Dermis microvascular lymphatic vessel endothelial cell (primary cell): ENCODE data around the gene PYDC1. TPM values are rescaled to one million over a fixed set of nuclear protein-coding genes. Genes with fewer than 3 reads are reported as not detected.
"Not testable (repeated sequence)": the region's sequence is repeated elsewhere in the genome, so short reads cannot be mapped to it uniquely, and the experiment has no call there.

ENCODE experiments used
- DNase-seq, 2 donors: peaks; one replicate each; pipeline versions ENCODE4 v3.0.0 to v3.0.0-alpha.2; 2010; ENCODE audit warnings: low read depth in 2 of 2
- total RNA-seq: library from RNA; depleted of rRNA; stranded (reverse); fragments of >200 nt; gene quantifications from 2 replicates; pipeline ENCODE4 v1.2.1, GENCODE V29; 2014

PYDC1 gene
- total RNA-seq, 1 donor from 2014 or later, result not detected

DNA sequence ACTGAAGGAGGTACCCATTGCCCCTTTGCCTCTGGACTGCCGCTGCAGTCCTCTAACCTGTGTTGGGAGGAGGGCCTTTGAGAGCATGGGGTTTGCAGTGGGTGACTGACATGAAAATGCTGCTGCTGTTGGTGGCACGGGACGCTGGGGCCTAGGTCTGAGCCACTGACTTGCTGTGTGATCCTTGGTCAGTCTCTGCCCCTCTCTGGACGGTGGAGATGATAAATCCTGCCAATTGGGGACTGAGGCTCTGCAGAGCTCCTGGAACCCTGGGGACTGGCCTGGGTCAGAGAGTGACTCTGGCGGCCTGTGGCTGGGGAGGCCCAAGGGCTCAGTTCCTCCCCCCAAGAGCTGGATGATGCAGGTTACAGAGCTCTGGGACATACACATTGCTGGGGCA, 6.1 kb upstream of the PYDC1 start:
- DNase-seq, result no peak

DNA sequence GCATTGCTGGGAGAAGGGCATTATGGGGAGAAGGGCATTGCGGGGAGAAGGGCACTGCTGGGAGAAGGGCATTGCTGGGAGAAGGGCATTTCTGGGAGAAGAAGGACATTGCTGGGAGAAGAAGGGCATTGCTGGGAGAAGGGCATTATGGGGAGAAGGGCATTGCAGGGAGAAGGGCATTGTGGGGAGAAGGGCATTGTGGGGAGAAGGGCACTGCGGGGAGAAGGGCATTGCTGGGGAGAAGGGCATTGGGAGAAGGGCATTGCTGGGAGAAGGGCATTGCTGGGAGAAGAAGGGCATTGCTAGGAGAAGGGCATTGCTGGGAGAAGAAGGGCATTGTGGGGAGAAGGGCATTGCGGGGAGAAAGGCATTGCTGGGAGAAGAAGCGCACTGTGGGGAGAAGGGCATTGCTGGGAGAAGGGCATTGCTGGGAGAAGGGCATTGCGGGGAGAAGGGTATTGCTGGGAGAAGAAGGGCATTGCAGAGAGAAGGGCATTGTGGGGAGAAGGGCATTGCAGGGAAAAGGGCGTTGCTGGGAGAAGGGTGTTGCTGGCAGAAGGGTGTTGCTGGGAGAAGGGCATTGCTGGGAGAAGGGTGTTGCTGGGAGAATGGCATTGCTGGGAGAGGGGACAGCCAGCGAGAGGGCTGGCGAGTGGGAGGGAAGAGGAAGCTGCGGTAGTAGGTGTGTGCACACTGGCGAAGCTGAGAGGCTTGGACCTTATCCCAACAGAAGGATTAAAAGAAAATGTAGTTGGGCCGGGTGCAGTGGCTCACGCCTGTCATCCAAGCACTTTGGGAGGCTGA, 4.6 kb upstream of the PYDC1 start:
- DNase-seq, result no peak

DNA sequence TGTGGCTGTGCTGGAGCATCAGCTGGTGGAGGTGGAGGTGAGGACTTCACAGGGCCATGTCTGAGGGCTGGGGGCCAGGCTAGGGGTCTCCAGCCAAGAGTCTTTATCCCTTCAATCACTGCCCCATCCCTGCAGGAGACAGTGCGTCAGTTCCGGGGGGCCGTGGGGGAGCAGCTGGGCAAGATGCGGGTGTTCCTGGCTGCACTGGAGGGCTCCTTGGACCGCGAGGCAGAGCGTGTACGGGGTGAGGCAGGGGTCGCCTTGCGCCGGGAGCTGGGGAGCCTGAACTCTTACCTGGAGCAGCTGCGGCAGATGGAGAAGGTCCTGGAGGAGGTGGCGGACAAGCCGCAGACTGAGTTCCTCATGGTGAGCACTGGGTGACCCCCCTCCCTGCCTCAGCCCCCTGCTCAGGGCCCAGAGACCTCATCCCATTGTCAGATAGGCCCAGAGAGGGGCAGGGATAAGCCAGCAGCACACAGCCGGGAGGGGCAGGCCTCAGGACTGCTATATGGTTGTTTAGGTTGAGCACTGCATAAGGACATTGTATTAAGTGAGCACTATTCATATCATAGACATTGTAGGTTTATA, 2.3 kb upstream of the PYDC1 start:
- DNase-seq, result no peak

DNA sequence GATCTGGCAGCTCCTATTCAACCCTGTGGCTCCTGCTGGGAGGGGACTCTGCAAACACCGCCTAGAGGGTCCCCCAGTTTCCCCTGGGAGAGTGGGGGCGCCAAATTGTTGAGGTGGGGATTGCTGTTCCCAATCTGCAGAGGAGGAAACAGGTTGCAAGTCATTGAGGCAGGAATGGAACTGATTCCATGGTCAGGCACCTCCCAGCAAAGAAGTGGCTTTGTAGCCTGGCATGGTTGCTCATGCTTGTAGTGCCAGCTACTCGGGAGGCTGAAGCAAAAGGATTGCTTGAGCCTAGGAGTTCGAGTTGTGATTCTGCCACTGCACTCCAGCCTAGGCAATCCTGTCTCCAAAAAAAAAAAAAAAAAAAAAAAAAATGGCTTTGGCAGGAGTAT, 198 bp upstream of the PYDC1 start:
- DNase-seq, result no peak

DNA sequence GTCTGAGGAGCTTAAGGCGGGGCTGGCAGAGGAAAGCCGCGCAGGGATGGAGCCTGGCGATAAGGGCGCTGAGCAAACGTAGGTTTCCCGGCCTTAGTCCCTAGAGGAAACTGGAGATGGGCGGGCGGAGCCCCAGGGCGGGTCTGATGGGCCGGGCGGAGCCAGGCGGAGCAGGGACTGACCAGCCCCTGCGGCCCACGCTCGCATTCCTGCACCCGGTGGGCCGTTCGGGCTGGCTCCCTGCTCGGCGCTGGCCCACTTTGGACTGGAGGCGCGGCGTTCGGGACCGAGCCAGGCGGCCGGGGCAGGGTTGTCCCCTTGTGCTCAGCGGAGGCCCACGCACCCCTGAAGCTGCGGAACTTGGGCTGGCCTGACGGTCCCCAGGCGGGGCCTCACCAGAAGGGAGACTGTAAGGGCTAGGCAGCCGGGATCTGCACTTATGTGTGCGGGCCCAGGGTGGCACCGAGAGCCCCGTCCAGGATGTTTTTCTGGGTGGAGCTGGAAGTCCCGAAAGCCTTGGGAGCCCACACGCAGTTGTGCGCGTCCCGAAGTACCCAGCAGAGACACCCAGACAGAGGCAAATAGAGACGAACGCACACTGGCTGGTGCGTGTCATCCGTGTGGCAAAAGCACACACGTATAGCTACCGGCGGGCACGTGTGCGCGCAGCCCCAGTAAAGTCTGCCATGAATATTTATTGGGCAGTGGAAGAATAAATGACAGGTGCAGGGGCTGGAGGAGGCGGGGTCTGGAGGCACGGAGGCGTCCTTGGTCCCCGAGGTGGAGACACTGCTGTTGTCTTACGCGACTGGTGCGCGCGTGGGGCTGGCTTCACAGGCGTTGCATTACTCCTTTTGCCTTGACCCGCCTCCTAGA, 1.4 kb downstream of the PYDC1 start:
- DNase-seq, result peak in 1 of 2 donors; percentile 54

DNA sequence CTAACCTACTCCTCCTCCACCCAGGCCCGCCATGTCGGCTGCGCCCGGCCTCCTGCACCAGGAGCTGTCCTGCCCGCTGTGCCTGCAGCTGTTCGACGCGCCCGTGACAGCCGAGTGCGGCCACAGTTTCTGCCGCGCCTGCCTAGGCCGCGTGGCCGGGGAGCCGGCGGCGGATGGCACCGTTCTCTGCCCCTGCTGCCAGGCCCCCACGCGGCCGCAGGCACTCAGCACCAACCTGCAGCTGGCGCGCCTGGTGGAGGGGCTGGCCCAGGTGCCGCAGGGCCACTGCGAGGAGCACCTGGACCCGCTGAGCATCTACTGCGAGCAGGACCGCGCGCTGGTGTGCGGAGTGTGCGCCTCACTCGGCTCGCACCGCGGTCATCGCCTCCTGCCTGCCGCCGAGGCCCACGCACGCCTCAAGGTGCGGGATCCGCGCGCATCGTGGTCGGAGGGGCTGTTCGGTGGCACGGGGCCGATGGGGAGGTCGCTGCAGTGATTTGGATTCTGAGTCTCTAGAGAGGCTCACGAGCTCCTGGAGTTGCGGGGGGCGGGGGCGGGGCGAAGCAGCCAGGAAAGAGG, 2.1 kb downstream of the PYDC1 start:
- DNase-seq, result no peak

DNA sequence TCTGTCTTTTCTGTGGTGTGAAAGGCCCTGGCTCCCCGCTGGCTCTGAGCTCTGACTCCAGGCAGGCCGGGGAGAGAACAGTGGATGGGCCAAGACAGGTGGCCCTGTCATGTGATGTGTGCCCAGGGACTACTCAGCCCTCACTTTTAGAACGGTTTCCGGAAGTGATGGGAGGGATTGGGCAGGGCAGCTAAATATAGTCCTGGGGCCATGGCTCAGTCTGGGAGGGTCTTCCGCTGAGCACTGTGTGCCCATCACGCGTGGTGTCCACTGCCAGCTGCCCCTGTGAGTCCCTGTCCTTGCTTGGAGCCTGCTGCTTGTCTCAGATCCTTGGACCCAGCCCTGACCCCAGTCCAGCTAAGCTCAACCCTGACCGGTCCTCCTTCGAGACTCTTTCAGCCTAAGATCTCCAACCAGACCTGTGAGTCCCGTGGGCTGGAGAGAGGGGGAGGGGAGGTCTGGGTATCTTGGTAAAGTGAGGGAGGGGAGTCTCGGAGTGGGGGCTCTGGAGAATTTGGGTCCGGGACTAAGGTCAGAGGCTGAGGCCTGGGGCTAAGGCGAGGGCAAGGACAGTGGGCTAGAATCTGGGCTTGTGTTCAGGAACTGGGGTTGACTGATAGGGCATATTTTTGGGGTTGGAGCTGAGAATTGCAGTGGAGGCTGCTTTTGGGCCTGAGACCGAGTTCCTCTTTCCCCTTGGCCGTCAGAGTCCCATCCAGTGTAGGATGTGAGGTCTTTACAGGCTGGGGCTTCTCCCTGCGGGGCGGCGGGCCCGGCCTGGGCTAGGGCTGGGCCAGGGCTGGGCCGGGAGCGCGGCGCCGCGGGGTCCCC, 2.8 kb downstream of the PYDC1 start, which contains the start of gene TRIM72:
TSS of gene TRIM72 (plus strand) at position 243 of the 831 bp plus-strand sequence. CDS start 620 bp downstream, outside the sequence.
- no peak for DNase-seq

DNA sequence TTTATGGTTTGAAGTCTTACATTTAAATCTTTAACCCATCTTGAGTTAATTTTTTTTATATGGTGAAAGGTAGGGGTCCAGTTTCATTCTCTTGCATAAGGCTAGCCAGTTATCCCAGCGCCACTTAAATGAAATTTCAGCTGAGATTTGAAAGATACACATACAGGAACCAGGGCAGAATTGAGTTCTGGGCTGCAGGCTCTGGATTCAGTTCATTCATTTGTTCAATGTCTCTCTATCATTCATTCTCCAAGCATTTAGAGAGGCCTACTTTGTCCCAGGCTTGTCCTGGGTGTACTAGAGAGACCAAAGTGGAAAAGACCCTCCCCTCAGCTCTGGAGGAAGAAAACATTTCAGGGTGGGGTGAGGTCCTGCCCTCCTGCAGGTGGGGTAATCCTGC, 3.6 kb downstream of the PYDC1 start:
- DNase-seq, result no peak

DNA sequence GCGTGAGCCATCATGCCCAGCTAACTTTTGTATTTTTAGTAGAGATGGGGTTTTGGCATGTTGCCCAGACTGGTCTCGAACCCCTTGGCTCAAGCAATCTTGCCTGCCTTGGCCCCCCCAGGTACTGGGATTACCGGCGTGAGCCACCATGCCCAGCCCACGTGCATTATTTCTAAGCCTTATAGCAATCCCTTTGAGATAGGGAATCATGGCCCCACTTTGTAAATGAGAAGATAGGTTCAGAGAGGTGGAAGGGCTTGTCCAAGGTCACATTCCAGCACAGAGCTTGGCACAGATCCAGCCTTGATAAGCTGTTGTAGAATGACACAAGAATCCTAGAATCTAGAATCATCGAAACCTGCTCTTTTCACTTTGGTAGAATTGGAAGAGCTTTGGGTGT, 10.2 kb downstream of the PYDC1 start:
- DNase-seq, result no peak

DNA sequence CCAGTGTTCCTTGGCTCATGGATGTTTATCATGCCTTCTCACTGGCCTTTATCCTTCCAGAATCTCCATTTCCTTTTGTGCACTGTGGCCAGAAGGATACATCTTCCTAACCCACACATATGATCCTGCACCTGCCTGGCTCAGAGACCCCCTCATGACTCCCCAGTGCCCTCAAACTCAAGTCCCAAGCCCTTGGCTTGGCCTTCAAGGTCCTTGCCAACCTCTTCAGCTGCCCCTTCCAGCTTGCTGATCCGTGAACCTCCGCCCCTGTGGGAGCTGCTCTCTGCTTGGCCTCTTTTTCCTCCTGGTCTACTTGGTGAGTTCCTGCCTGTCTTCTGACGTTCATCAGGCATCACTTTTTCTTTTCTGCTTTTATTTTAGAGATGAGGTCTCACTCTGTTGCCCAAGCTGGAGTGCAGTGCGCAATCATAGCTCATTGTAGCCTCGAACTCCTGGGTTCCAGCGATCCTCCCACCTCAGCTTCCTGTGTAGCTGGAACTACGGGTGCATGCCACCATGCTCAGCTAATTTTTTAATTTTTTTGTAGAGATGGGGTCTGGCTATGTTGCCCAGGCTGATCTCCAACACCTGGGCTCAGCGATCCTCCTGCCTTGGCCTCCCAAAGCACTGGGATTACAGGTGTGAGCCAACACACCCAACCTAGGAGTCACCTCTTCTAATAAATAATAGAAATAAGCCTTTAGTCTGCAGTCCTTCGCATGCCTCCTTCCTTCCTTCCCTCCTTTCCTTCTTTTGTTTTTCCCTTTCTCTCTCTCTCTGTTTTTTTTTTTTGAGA, 11.9 kb downstream of the PYDC1 start:
- DNase-seq, result no peak

DNA sequence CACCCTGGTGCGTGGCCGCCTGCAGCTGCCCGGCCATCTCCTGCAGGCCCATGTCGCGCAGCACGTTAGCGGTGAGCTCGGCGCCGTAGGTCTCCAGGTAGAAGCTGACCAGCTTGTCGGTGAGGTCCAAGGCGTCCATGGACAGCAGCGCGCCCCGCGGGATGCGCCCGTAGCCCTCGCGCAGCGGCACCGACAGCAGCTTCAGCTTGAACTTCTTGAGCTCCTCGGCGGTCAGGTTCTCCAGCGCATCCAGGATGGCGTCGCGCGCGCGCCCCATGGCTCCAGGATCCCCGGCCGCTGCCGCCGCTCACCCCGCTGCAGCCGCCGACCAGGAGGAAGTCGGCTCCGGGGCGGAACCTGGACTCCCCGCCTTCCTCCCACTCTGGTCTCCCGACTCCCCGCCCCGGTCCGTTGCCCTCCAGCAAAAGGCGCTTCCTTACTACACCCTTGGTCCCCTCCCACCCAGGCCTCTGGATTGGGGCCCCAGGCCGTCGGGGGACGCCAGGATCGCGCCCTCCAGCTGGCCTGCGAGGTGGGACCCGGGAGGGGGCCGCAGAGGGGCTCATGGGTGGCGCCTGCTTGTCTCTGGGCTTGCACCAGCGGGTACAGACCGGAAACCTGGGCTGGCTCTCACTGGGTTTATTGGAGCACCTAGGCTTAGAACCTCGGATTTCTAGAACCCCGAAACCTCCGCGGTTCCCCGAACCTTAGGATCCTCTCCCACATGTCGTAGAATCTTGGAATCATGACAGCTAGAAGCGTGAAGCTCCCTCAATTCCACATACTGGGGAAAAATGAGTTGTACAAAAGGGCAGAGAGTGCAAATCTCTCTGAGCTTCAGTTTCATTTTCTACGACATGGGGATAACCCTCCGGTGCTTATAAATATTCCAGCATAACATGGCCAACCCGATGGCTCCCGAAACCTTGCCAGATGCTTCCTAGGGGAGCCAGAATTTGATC, 14.2 kb downstream of the PYDC1 start, which contains the start of gene PYCARD:
TSS of gene PYCARD (minus strand) at position 347 of the 962 bp plus-strand sequence. CDS start at position 277, 70 bp downstream.
- peak in 1 of 2 donors; percentile 36 for DNase-seq

DNA sequence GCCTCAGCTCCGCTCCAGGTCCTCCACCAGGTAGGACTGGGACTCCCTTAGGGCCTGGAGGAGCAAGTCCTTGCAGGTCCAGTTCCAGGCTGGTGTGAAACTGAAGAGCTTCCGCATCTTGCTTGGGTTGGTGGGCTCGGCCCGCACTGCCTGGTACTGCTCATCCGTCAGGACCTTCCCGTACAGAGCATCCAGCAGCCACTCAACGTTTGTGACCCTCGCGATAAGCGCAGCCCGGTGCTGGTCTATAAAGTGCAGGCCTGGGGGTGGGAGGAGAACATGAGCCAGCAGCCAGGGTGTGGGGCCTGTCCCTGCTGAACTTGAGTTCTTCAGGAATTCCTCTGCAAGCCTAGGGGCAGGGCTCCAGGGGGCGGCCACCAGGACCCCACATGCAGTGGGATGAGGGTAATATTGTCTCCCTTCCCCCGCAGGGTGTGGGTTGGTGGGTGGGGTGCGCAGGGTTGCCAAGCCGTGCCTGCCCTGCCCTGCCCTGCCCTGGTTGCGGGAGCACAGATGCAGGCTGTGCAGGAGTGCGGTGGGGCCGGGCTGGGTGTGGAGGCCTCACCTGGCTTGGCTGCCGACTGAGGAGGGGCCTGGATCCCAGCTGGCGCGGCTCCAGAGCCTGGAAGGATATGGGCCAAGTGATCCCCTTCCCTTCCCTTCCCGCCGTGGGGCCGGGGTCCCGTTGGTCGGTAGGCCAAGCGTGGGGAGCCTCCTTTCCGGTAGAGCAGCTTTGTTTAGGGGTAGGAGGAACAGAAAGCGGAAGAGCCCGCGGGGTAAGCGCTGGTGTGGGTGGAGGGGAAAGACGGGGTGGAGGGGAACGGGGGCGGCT, 15.1 kb downstream of the PYDC1 start:
- no peak for DNase-seq

DNA sequence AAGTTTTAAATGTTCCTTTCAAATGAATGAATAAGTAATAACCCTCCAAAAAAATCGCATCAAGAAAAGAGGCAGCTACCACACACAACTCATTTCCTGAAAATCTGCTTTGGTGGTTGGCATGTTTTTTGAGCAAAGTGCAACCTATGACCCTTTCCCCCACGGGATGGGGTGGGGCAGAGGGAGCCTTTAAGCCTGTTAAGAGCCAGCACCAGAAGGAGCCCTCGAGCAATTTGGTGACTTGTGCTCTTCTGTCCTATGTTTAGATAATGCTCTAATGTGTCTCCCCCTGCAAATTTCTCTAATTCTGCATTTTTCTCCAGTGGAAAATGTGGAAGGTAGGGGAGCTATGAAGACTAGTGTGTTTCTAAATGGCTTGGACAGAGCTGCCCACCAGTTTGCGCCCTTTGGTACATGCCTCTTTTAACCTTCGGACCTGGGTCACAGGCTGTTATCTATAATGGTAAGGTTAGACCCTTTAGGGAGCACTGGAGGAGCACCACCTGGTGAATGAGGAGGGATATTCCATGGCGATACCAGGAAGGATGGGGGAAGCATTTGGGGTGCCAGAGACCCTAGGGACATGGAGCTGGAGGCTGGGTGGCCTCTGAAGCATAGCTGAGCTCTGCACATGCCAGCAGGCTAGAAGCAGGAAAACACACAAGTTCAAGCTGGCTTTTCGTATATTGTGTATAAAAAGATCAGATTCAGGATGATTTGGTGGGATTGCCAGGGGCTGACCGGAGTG, 15.9 kb downstream of the PYDC1 start:
- DNase-seq, result no peak

DNA sequence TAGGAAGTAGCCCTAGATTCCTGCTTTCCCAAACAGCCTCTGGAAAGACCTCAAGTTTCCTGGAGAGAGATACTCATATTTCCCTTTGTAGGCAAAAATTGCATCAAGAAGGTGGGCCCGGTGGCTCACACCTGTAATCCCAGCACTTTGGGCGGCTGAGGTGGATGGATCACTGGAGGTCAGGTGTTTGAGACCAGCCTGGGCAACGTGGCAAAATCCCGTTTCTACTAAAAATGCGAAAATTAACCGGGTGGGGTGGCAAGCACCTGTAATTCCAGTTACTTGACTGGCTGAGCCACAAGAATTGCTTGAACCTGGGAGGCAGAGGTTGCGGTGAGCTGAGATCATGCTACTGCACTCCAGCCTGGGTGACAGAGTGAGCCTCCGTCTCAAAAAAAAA, 16.8 kb downstream of the PYDC1 start:
- not testable (repeated sequence) for DNase-seq

DNA sequence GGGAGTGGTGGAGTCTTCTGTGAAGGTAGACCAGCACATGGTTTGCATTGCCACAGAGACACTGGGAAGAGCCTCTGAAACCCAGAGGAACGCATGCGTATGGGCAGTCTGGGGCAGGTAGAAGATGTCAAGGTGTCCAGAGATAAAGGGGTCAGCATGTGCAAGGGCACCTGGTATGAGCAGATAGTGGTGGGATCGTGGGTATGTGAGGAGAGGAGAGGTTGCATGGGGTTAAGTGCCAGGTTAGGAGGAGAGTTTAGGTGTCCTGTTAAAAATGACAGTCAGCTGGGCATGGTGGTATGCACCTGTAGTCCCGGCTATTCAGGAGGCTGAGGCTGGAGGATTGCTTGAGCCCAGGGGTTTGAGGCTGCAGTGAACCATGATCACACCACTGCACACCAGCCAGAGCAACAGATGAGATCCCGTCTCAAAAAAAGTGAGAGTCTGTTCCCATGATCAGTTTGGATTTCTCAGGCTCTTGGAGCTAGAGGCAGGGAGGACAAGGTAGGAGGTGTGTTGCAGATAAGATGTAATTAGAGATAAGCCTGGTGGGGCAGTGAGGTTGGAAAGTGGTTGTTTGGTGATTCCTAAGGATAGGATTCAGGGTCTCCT, 17.4 kb downstream of the PYDC1 start:
- DNase-seq, result no peak

DNA sequence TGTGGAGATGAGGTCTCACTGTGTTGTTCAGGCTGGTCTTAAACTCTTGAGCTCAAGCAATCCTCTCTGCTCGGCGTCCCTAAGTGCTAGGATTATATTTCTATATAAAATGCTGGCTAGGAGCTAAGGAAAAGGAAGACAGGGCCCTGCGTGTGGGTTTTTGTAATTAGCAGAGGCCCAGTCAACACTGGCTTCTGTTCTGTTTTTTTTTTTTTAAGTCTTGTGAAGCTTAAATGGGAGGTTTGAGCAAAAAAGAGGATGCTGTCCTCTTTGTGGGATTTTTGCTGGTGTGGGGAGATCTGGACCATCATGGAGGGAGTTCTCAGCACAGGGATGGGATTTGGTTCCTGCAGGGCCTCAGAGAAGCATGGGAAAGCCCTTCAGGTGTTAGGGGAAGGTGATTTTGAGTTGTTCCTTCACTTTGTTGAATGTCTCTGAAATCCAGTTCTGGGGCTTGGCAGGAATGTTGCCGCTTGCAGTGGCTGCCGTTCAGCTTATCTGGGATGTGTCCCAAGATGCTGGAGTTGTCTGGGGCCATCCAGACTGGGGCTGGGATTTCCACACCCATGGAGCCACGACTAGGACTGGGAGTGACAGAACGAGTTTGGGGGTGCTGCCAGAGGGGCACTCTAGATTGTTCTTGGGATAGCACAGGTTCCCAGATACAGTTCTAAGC, 18.6 kb downstream of the PYDC1 start:
- no peak for DNase-seq
